Naive thymus-derived CD4-positive, alpha-beta T cell (primary cell): Measurements from ENCODE around the gene SLC13A3. TPM values are rescaled to one million over a fixed set of nuclear protein-coding genes. Genes with fewer than 3 reads are reported as not detected.

Experiments used
- ATAC-seq: fragments of 150-1000 bp; cut with Tn5 transposase; 2 replicates; pipeline ENCODE4 v1.10.0; 2021; ENCODE audit warnings: mild to moderate bottlenecking, moderate library complexity
- CTCF ChIA-PET: fragments of 350-600 bp; sonication (Branson Sonifier 250); formaldehyde crosslinking; loops from one replicate; lab custom pipeline; 2021; ENCODE audit warnings: antibody characterized with exemption; lab: Charles Lee
- POLR2A ChIA-PET: fragments of 350-600 bp; sonication (Branson Sonifier 250); formaldehyde crosslinking; loops from one replicate; lab custom pipeline; 2021; ENCODE audit warnings: antibody characterized with exemption, inconsistent platforms; lab: Charles Lee
- DNase-seq, 9 donors: peaks; one replicate each; pipeline versions ENCODE4 v3.0.0 to v3.0.0-alpha.2; 2020 to 2022; ENCODE audit warnings: mixed read lengths in 1 of 9
- H3K27ac ChIP-seq: one replicate; pipeline ENCODE4 v1.7.0; 2013; ENCODE audit warnings: mild to moderate bottlenecking, low read depth, low read length, moderate library complexity
- H3K27me3 ChIP-seq, 2 donors: one replicate each; pipeline ENCODE4 v1.7.0; 2013; ENCODE audit warnings: low read length in 2 of 2, mild to moderate bottlenecking in 2 of 2, moderate library complexity in 2 of 2; ENCODE audit not compliant: control insufficient read depth in 2 of 2, insufficient read depth in 2 of 2
- H3K36me3 ChIP-seq, 3 experiments: 1 replicate in 2 of 3; 2 replicates in 1 of 3; pipeline ENCODE4 v1.7.0; 2013; ENCODE audit warnings: low read length in 3 of 3, mild to moderate bottlenecking in 3 of 3, moderate library complexity in 1 of 3; ENCODE audit not compliant: insufficient read depth in 3 of 3, control insufficient read depth in 2 of 3
- H3K4me1 ChIP-seq, 2 donors: one replicate each; pipeline ENCODE4 v1.7.0; 2013; ENCODE audit warnings: low read length in 2 of 2, mild to moderate bottlenecking in 2 of 2, moderate library complexity in 1 of 2; ENCODE audit not compliant: control insufficient read depth in 2 of 2, insufficient read depth in 2 of 2
- H3K4me3 ChIP-seq: 2 replicates; pipeline ENCODE4 v1.7.0; 2013; ENCODE audit warnings: mild to moderate bottlenecking, low read length
- H3K9me3 ChIP-seq, 3 experiments: 1 replicate in 2 of 3; 2 replicates in 1 of 3; pipeline ENCODE4 v1.7.0; 2013; ENCODE audit warnings: low read length in 3 of 3; ENCODE audit not compliant: control insufficient read depth in 2 of 3
- H3K27ac Mint-ChIP-seq, 9 donors: one replicate each; pipeline ENCODE4 v1.8.0; 2020 to 2022; ENCODE audit warnings: mixed read lengths in 9 of 9, mild to moderate bottlenecking in 8 of 9, moderate library complexity in 5 of 9, inconsistent platforms in 2 of 9
- H3K27me3 Mint-ChIP-seq, 5 donors: one replicate each; pipeline ENCODE4 v1.8.0; 2021 to 2022; ENCODE audit warnings: mixed read lengths in 5 of 5, mild to moderate bottlenecking in 1 of 5
- H3K36me3 Mint-ChIP-seq, 5 donors: one replicate each; pipeline ENCODE4 v1.8.0; 2020 to 2022; ENCODE audit warnings: mixed read lengths in 5 of 5, mild to moderate bottlenecking in 3 of 5, inconsistent platforms in 1 of 5
- H3K4me1 Mint-ChIP-seq, 7 donors: one replicate each; pipeline ENCODE4 v1.8.0; 2020 to 2022; ENCODE audit warnings: mixed read lengths in 7 of 7, mild to moderate bottlenecking in 3 of 7, inconsistent platforms in 1 of 7
- H3K4me3 Mint-ChIP-seq, 10 donors: one replicate each; pipeline ENCODE4 v1.8.0; 2020 to 2022; ENCODE audit warnings: mild to moderate bottlenecking in 10 of 10, mixed read lengths in 10 of 10, moderate library complexity in 6 of 10, inconsistent platforms in 2 of 10
- H3K9me3 Mint-ChIP-seq, 11 donors: one replicate each; pipeline ENCODE4 v1.8.0; 2020 to 2022; ENCODE audit warnings: mixed read lengths in 11 of 11, mild to moderate bottlenecking in 4 of 11, inconsistent platforms in 1 of 11, moderate library complexity in 1 of 11
- intact Hi-C, 2 donors: fragments of 100-400 bp; cut with micrococcal nuclease; formaldehyde crosslinking; loops; one replicate each; pipeline ENCODE4 v1.15.1; 2023
- polyA plus RNA-seq, 2 donors: library from polyadenylated mRNA; unstranded; fragments of 300-500 nt; fragmentation: Illumina TruSeq; gene quantifications; one replicate each; pipeline ENCODE4 v1.2.3, GENCODE V29; 2021
- total RNA-seq, 6 experiments: library from RNA in 5 of 6; stranded (reverse) in 5 of 6; gene quantifications; 1 replicate in 5 of 6; 2 replicates in 1 of 6; pipeline ENCODE4 v1.2.3 and lab custom pipeline; 2021 to 2026

SLC13A3 gene
- total and polyA plus RNA-seq, 7 experiments from 2014 or later = 0.16 to 0.41 (median 0.30) TPM; not detected in 3

DNA sequence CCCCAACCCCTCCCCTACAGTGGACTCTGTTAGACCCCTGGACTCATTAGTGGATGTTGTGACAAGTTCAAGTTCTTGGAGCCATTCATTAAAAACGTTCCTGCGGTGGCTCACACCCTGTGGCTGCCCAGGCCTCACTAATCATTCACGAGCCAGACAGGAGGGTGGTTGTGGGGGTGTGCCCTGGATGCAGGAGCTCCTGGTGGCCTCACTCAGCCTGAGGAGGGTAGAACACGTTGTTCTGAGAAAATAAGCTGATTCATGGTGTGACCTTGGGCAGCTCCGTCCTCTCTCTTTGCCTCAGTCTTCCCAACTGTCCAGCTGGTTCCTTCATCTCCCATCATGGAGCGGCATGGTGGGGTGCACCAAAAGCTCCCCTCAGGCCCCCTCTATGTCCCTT, 16.7 kb downstream of the SLC13A3 start:
- Mint-ChIP-seq H3K27me3 (peaks cover 17 to 36% (median 29%) of the 10 kb centered on the region in 5 donors), H3K27ac (no peak overlapping the region)

GRCh38 chr20:46631874-46632446, 19.3 kb downstream of the SLC13A3 start:
- Mint-ChIP-seq H3K27me3 (peaks cover 24 to 42% (median 37%) of the 10 kb centered on the region in 5 donors), H3K27ac (no peak overlapping the region), H3K4me3 (no peak overlapping the region), H3K9me3 (peaks cover 0 to 33% (median 10%) of the 10 kb centered on the region in 11 donors), H3K4me1 (peaks cover 0 to 6% (median 0%) of the 10 kb centered on the region in 7 donors), H3K36me3 (peaks cover 0 to 2% (median 0%) of the 10 kb centered on the region in 5 donors)
- no peaks in the 10 kb centered on the region for H3K27me3 ChIP-seq
- CTCF ChIA-PET = no interaction called here
- H3K27ac ChIP-seq = no peak overlapping the region
- ATAC-seq = no peak
- H3K4me1 ChIP-seq = no peaks in the 10 kb centered on the region
- POLR2A ChIA-PET = no interaction called here
- H3K4me3 ChIP-seq = no peak overlapping the region
- no peaks in the 10 kb centered on the region for H3K9me3 ChIP-seq
- intact Hi-C loops = no loop called here
- no peaks in the 10 kb centered on the region for H3K36me3 ChIP-seq
- no peak for DNase-seq

More for the DNA sequence above, 16.7 kb downstream of the SLC13A3 start:
- DNase-seq (no peak), ATAC-seq (no peak)
- Mint-ChIP-seq H3K9me3 (peaks cover 0 to 11% (median 6%) of the 10 kb centered on the region in 11 donors), H3K36me3 (peaks cover 0 to 4% (median 0%) of the 10 kb centered on the region in 5 donors), H3K4me3 (no peak overlapping the region), H3K4me1 (peaks cover 0 to 6% (median 0%) of the 10 kb centered on the region in 7 donors)
- H3K36me3 ChIP-seq = no peaks in the 10 kb centered on the region
- intact Hi-C loops = no loop called here
- H3K4me1 ChIP-seq = no peaks in the 10 kb centered on the region
- no peak overlapping the region for H3K4me3 ChIP-seq
- ChIA-PET CTCF (no interaction called here), POLR2A (interaction anchor here (0.6 kb wide), 1 partner anchor 56 kb away, joined by 3 read pairs; no protein-coding TSS in a partner anchor)
- H3K9me3 ChIP-seq = no peaks in the 10 kb centered on the region
- H3K27ac ChIP-seq = no peak overlapping the region
- no peaks in the 10 kb centered on the region for H3K27me3 ChIP-seq

DNA sequence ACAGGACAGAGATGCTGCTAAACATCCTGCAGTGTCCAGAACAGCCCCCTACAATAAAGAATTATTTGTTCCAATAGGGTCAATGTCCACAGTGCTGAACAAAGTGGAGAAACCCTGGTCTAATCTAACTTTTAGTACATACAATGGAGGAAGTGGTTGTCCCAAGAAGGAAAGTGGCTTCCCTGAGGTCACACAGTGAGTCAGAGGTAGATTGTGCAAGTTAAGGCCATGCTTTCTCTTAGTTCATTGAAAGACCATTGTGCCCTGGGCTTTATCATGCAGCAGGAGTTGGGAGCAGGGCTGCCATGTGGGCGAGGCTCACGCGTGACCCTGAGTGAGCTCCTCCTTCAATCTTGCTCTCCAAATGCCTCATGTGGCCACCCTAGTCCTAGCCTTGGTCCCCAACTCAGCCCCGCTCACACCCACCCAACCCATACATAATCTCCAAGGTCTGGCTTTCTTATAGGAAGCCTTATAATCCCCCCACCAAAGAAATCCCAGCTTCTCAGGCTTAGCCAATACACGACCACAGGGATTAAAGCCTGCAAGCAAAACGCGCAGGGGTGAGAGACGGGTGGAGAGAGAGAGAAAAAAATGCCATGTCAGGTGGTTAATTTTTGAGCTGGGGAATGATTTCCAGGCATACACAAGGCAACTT, 19.9 kb downstream of the SLC13A3 start:
- Histone ChIP-seq H3K4me3 (no peak overlapping the region), H3K4me1 (no peaks in the 10 kb centered on the region), H3K27ac (no peak overlapping the region), H3K36me3 (no peaks in the 10 kb centered on the region), H3K9me3 (no peaks in the 10 kb centered on the region), H3K27me3 (no peaks in the 10 kb centered on the region)
- H3K27ac Mint-ChIP-seq = no peak overlapping the region
- DNase-seq (no peak), ATAC-seq (peak; percentile 92)
- H3K36me3 Mint-ChIP-seq = peaks cover 0 to 5% (median 0%) of the 10 kb centered on the region in 5 donors
- H3K27me3 Mint-ChIP-seq = peaks cover 29 to 46% (median 42%) of the 10 kb centered on the region in 5 donors
- ChIA-PET CTCF (no interaction called here), POLR2A (no interaction called here)
- H3K4me1 Mint-ChIP-seq = peaks cover 0 to 6% (median 0%) of the 10 kb centered on the region in 7 donors
- H3K9me3 Mint-ChIP-seq = peaks cover 0 to 37% (median 13%) of the 10 kb centered on the region in 11 donors
- H3K4me3 Mint-ChIP-seq = no peak overlapping the region
- intact Hi-C loops = no loop called here

GRCh38 chr20:46630306-46630705, 21.0 kb downstream of the SLC13A3 start:
- H3K27ac Mint-ChIP-seq = no peak overlapping the region
- CTCF ChIA-PET = no interaction called here
- no peaks in the 10 kb centered on the region for H3K9me3 ChIP-seq
- intact Hi-C loops = no loop called here
- H3K4me1 ChIP-seq = no peaks in the 10 kb centered on the region
- no peaks in the 10 kb centered on the region for H3K36me3 ChIP-seq
- ATAC-seq (no peak), DNase-seq (no peak)
- no peak overlapping the region for H3K4me3 Mint-ChIP-seq
- H3K27me3 ChIP-seq = no peaks in the 10 kb centered on the region
- H3K4me1 Mint-ChIP-seq = peaks cover 0 to 6% (median 0%) of the 10 kb centered on the region in 7 donors
- peaks cover 0 to 43% (median 13%) of the 10 kb centered on the region in 11 donors for H3K9me3 Mint-ChIP-seq
- H3K27ac ChIP-seq = no peak overlapping the region
- POLR2A ChIA-PET = no interaction called here
- peaks cover 0 to 5% (median 0%) of the 10 kb centered on the region in 5 donors for H3K36me3 Mint-ChIP-seq
- no peak overlapping the region for H3K4me3 ChIP-seq
- H3K27me3 Mint-ChIP-seq = peaks cover 26 to 48% (median 38%) of the 10 kb centered on the region in 5 donors

DNA sequence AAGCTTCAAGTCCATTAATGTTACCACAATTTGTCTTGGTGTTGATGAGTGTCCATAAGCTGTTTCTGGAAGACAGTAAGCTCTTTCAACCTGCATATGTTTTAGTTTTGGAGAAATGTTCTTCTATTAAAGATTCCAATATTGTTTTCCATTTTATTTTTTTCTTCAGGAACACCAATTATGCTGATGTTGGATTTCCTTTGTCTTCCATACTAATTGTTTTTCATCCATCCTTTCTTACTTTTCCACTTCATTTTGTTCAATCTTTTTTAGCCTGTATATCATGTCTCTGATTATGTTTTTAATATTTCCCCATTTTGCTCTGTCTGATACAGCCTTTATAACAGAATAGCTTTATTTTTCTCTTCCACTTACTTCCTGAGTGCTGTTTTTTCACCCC, 21.9 kb downstream of the SLC13A3 start:
- intact Hi-C loops = no loop called here
- H3K4me3 Mint-ChIP-seq = no peak overlapping the region
- no peak overlapping the region for H3K27ac ChIP-seq
- H3K27ac Mint-ChIP-seq = no peak overlapping the region
- peaks cover 0 to 6% (median 0%) of the 10 kb centered on the region in 7 donors for H3K4me1 Mint-ChIP-seq
- no peak overlapping the region for H3K4me3 ChIP-seq
- H3K9me3 ChIP-seq = peaks cover 0 to under 1% (median 0%) of the 10 kb centered on the region in 3 experiments
- ATAC-seq (no peak), DNase-seq (no peak)
- CTCF ChIA-PET = no interaction called here
- H3K27me3 Mint-ChIP-seq = peaks cover 18 to 41% (median 33%) of the 10 kb centered on the region in 5 donors
- no peaks in the 10 kb centered on the region for H3K27me3 ChIP-seq
- H3K36me3 Mint-ChIP-seq = peaks cover 0 to 5% (median under 1%) of the 10 kb centered on the region in 5 donors
- peaks cover under 1 to 52% (median 15%) of the 10 kb centered on the region in 11 donors for H3K9me3 Mint-ChIP-seq
- POLR2A ChIA-PET = no interaction called here
- H3K4me1 ChIP-seq = no peaks in the 10 kb centered on the region
- no peaks in the 10 kb centered on the region for H3K36me3 ChIP-seq

- Histone ChIP-seq H3K36me3 (no peaks in the 10 kb centered on the region), H3K4me1 (no peaks in the 10 kb centered on the region), H3K27me3 (no peaks in the 10 kb centered on the region), H3K27ac (no peak overlapping the region), H3K4me3 (no peak overlapping the region), H3K9me3 (peaks cover 0 to 7% (median 0%) of the 10 kb centered on the region in 3 experiments)
- Mint-ChIP-seq H3K4me1 (peaks cover 0 to 6% (median 0%) of the 10 kb centered on the region in 7 donors), H3K9me3 (peaks cover 7 to 71% (median 25%) of the 10 kb centered on the region in 11 donors), H3K27ac (no peak overlapping the region), H3K4me3 (no peak overlapping the region), H3K27me3 (peaks cover 24 to 51% (median 31%) of the 10 kb centered on the region in 5 donors), H3K36me3 (peaks cover 3 to 6% (median 5%) of the 10 kb centered on the region in 5 donors)
- DNase-seq = no peak
- CTCF ChIA-PET = no interaction called here
- POLR2A ChIA-PET = no interaction called here
- intact Hi-C loops = no loop called here
- no peak for ATAC-seq
These were observed 24.0 kb downstream of the SLC13A3 start for GRCh38 chr20:46627234-46627633.
